ENCODE measurements around the gene IGF2BP3.
A peak's percentile ranks its signal among the peaks of the same experiment; 100 is the strongest.

IGF2BP3 gene

DNA sequence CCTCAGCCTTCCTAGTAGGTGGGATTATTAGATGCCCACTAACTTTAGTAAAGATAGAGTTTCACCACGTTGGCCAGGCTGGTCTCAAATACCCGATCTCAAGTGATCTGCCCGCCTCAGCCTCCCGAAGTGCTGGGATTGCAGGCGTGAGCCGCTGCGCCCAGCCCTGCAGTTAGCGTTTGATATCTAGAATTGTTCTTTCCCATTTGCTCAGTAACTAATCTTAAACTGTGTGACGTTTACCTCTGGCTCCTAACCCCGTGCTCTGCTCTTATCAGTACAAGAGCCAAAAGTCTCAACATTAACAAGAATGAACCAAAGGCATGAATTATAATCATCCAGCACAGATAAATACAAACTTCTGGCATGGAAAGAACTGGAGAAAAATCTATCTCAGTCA lies 47.4 kb downstream of the IGF2BP3 start:
- no peaks in the 10 kb centered on the region for H3K9me3 Mint-ChIP-seq
- peak overlapping the region in 2 of 3 experiments; percentile 5 to 26 for H3K27ac Mint-ChIP-seq
- peaks cover 8% of the 10 kb centered on the region for H3K4me1 Mint-ChIP-seq
- no peak overlapping the region for H3K4me3 Mint-ChIP-seq
- H3K36me3 Mint-ChIP-seq (ENCODE audit: low read depth) = peaks cover 6% of the 10 kb centered on the region
- H3K27me3 Mint-ChIP-seq (ENCODE audit: low read depth) = no peaks in the 10 kb centered on the region
- TF ChIP-seq, protein P1, sequence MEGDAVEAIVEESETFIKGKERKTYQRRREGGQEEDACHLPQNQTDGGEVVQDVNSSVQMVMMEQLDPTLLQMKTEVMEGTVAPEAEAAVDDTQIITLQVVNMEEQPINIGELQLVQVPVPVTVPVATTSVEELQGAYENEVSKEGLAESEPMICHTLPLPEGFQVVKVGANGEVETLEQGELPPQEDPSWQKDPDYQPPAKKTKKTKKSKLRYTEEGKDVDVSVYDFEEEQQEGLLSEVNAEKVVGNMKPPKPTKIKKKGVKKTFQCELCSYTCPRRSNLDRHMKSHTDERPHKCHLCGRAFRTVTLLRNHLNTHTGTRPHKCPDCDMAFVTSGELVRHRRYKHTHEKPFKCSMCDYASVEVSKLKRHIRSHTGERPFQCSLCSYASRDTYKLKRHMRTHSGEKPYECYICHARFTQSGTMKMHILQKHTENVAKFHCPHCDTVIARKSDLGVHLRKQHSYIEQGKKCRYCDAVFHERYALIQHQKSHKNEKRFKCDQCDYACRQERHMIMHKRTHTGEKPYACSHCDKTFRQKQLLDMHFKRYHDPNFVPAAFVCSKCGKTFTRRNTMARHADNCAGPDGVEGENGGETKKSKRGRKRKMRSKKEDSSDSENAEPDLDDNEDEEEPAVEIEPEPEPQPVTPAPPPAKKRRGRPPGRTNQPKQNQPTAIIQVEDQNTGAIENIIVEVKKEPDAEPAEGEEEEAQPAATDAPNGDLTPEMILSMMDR (IDR thresholded peaks at IDR 0.05; ENCODE audit: unreplicated experiment in 3 of 3) = no peak

DNA sequence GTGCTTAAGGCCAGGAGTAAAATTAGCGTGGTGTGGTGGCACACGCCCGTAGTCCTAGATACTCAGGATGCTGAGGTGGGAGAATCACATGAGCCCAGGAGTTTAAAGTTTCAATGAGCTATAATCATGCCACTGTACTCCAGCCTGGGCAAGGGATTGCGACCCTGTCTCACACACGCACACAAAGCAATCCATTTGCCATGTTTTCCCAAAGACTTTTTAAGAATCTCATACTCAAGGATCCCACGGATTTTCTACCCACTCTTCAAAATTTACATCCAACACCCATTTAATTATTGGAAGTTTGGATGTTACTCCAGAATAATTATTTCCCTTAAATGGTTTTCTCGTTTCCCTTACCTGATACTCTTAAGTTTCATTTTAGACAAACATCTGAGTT lies 47.9 kb downstream of the IGF2BP3 start:
- Mint-ChIP-seq H3K9me3 (no peaks in the 10 kb centered on the region), H3K4me1 (peaks cover 8% of the 10 kb centered on the region), H3K27ac (no peak overlapping the region), H3K4me3 (no peak overlapping the region), H3K27me3 (ENCODE audit: low read depth) (no peaks in the 10 kb centered on the region), H3K36me3 (ENCODE audit: low read depth) (peaks cover 6% of the 10 kb centered on the region)
- TF ChIP-seq, protein P1 (IDR thresholded peaks at IDR 0.05; ENCODE audit: unreplicated experiment in 3 of 3) = no peak

GRCh38 chr7:23419845-23420244 lies 50.4 kb downstream of the IGF2BP3 start:
- Mint-ChIP-seq H3K4me3 (no peak overlapping the region), H3K36me3 (ENCODE audit: low read depth) (peaks cover 20% of the 10 kb centered on the region), H3K27me3 (ENCODE audit: low read depth) (no peaks in the 10 kb centered on the region), H3K27ac (no peak overlapping the region), H3K4me1 (peaks cover 8% of the 10 kb centered on the region), H3K9me3 (no peaks in the 10 kb centered on the region)
- TF ChIP-seq, protein P1 (IDR thresholded peaks at IDR 0.05; ENCODE audit: unreplicated experiment in 3 of 3) = no peak

GRCh38 chr7:23419160-23419559 lies 51.1 kb downstream of the IGF2BP3 start:
- Mint-ChIP-seq H3K9me3 (no peaks in the 10 kb centered on the region), H3K36me3 (ENCODE audit: low read depth) (peaks cover 26% of the 10 kb centered on the region), H3K4me3 (no peak overlapping the region), H3K4me1 (peaks cover 8% of the 10 kb centered on the region), H3K27me3 (ENCODE audit: low read depth) (no peaks in the 10 kb centered on the region), H3K27ac (peak overlapping the region in 1 of 3 experiments; percentile 27)
- TF ChIP-seq, protein P1 (IDR thresholded peaks at IDR 0.05; ENCODE audit: unreplicated experiment in 3 of 3) = no peak

- Mint-ChIP-seq H3K36me3 (ENCODE audit: low read depth) (peaks cover 35% of the 10 kb centered on the region), H3K9me3 (no peaks in the 10 kb centered on the region), H3K27me3 (ENCODE audit: low read depth) (no peaks in the 10 kb centered on the region), H3K4me1 (peaks cover 3% of the 10 kb centered on the region), H3K4me3 (no peak overlapping the region), H3K27ac (peak overlapping the region; percentile 18 to 49 (median 34))
- TF ChIP-seq, protein P1 (IDR thresholded peaks at IDR 0.05; ENCODE audit: unreplicated experiment in 3 of 3) = no peak
These were observed 52.2 kb downstream of the IGF2BP3 start for GRCh38 chr7:23418046-23418445.

GRCh38 chr7:23415198-23415597 lies 55.1 kb downstream of the IGF2BP3 start:
- H3K27ac Mint-ChIP-seq = no peak overlapping the region
- no peaks in the 10 kb centered on the region for H3K4me1 Mint-ChIP-seq

More at GRCh38 chr7:23415198-23415597, 55.1 kb downstream of the IGF2BP3 start:
- Mint-ChIP-seq H3K27me3 (ENCODE audit: low read depth) (no peaks in the 10 kb centered on the region), H3K36me3 (ENCODE audit: low read depth) (peaks cover 59% of the 10 kb centered on the region), H3K4me3 (no peak overlapping the region), H3K9me3 (no peaks in the 10 kb centered on the region)
- TF ChIP-seq, protein P1 (IDR thresholded peaks at IDR 0.05; ENCODE audit: unreplicated experiment in 3 of 3) = no peak

Measured in nephron (organoid).